ENCODE data around the gene BAIAP2. TPM values are rescaled to one million over a fixed set of nuclear protein-coding genes. Genes with fewer than 3 reads are reported as not detected.
"Not testable (repeated sequence)": the region's sequence is repeated elsewhere in the genome, so short reads cannot be mapped to it uniquely, and the experiment has no call there.

Gene BAIAP2
- total and polyA plus RNA-seq, 3 experiments from 2014 or later, result 5.3 to 8.8 (median 6.6) TPM

DNA sequence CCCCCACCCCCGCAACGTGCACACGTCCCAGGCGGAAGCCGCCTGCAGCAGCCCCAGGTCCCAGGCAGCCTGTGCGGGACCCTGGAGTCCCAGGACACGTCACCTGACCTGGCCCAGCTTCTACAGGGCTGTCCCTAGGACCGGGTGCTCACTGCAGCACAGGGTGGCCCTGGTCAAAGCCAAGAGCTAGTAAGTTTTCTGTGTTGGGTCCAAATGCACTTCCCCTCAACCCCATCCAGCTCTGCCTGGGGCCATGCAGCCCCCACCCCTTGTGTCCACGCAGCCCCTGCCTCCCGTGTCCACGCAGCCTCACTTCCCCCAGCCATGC lies 108.2 kb downstream of the BAIAP2 start:
- no peaks in the 10 kb centered on the region for H3K9me3 ChIP-seq (ENCODE audit: low read length)
- DNase-seq, result no peak
- Mint-ChIP-seq H3K4me3 (no peak overlapping the region), H3K9me3 (no peaks in the 10 kb centered on the region), H3K4me1 (no peaks in the 10 kb centered on the region), H3K36me3 (no peaks in the 10 kb centered on the region), H3K27ac (no peak overlapping the region), H3K27me3 (peaks cover 1 to 7% of the 10 kb centered on the region in 2 donors)
- H3K27me3 ChIP-seq (ENCODE audit: insufficient read depth, low read length, poor library complexity, severe bottlenecking), result no peaks in the 10 kb centered on the region
- no peaks in the 10 kb centered on the region for H3K36me3 ChIP-seq (ENCODE audit: insufficient read depth, low read length)
- H3K4me1 ChIP-seq (ENCODE audit: insufficient read depth, low read length), result no peaks in the 10 kb centered on the region
- no peak overlapping the region for H3K27ac ChIP-seq (ENCODE audit: low read depth, low read length)
- ChIA-PET POLR2A (no interaction called here), CTCF (interaction anchor here (0.9 kb wide), 1 partner anchor 10 kb away, joined by 3 read pairs; no protein-coding TSS in a partner anchor)
- no peak overlapping the region for H3K4me3 ChIP-seq (ENCODE audit: low read length)

GRCh38 chr17:81143717-81144422 lies 108.9 kb downstream of the BAIAP2 start:
- no peaks in the 10 kb centered on the region for H3K36me3 ChIP-seq (ENCODE audit: insufficient read depth, low read length)
- H3K27me3 ChIP-seq (ENCODE audit: insufficient read depth, low read length, poor library complexity, severe bottlenecking), result no peaks in the 10 kb centered on the region
- H3K9me3 ChIP-seq (ENCODE audit: low read length), result no peaks in the 10 kb centered on the region
- H3K9me3 Mint-ChIP-seq, result no peaks in the 10 kb centered on the region
- no peak for DNase-seq
- no peak overlapping the region for H3K27ac Mint-ChIP-seq
- no peaks in the 10 kb centered on the region for H3K4me1 ChIP-seq (ENCODE audit: insufficient read depth, low read length)
- H3K27ac ChIP-seq (ENCODE audit: low read depth, low read length), result no peak overlapping the region
- H3K36me3 Mint-ChIP-seq, result no peaks in the 10 kb centered on the region
- H3K4me1 Mint-ChIP-seq, result no peaks in the 10 kb centered on the region
- H3K4me3 Mint-ChIP-seq, result no peak overlapping the region
- ChIA-PET CTCF (no interaction called here), POLR2A (no interaction called here)
- no peak overlapping the region for H3K4me3 ChIP-seq (ENCODE audit: low read length)
- H3K27me3 Mint-ChIP-seq, result peaks cover 7% of the 10 kb centered on the region in 2 donors

DNA sequence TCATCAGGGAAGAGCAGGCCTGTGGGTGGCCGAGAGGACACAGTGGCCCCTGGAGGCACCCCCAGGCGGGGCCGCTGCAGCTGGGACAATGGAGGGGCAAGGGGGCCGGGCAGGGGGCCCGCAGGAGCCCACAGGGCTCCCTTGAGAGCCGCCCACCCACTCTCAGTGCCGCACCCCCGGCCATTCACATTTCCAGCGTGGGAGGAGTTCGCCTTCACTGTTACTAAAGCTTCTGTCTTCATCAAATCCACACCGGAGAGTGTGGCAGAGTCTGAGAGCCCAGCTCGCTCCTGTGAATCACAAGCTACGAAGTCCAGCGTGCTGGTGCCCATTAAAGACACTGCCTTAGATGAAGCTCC lies 109.5 kb downstream of the BAIAP2 start:
- POLR2A ChIA-PET, result no interaction called here
- CTCF ChIA-PET, result no interaction called here

DNA sequence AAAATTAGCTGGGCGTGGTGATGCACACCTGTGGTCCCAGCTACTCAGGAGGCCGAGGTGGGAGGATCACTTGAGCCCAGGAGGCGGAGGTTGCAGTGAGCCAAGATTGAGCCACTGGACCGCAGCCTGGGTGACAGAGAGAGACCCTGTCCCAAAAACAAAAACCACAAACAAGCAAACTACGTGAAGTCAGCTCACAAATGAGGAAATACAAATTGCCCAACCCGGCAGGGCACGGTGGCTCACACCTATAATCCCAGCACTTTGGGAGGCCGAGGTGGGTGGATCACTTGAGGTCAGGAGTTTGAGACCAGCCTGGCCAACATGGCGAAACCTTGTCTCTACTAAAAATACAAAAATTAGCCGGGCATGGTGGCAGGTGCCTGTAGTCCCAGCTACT lies 111.3 kb downstream of the BAIAP2 start:
- H3K4me3 ChIP-seq (ENCODE audit: low read length); DNase-seq; H3K27me3 ChIP-seq (ENCODE audit: insufficient read depth, low read length, poor library complexity, severe bottlenecking); H3K4me3 Mint-ChIP-seq; H3K4me1 Mint-ChIP-seq; H3K36me3 Mint-ChIP-seq; CTCF ChIA-PET; H3K9me3 Mint-ChIP-seq; H3K36me3 ChIP-seq (ENCODE audit: insufficient read depth, low read length); H3K27ac ChIP-seq (ENCODE audit: low read depth, low read length); H3K4me1 ChIP-seq (ENCODE audit: insufficient read depth, low read length); H3K27ac Mint-ChIP-seq; H3K9me3 ChIP-seq (ENCODE audit: low read length); POLR2A ChIA-PET: not testable (repeated sequence)
- H3K27me3 Mint-ChIP-seq, result peaks cover 6 to 18% of the 10 kb centered on the region in 2 donors

More for the DNA sequence above, 109.5 kb downstream of the BAIAP2 start:
- no peak for DNase-seq
- no peaks in the 10 kb centered on the region for H3K9me3 ChIP-seq (ENCODE audit: low read length)
- Mint-ChIP-seq H3K36me3 (no peaks in the 10 kb centered on the region), H3K9me3 (no peaks in the 10 kb centered on the region), H3K4me1 (no peaks in the 10 kb centered on the region), H3K4me3 (no peak overlapping the region), H3K27me3 (peaks cover 7 to 9% of the 10 kb centered on the region in 2 donors), H3K27ac (no peak overlapping the region)
- no peaks in the 10 kb centered on the region for H3K4me1 ChIP-seq (ENCODE audit: insufficient read depth, low read length)
- H3K27ac ChIP-seq (ENCODE audit: low read depth, low read length), result no peak overlapping the region
- H3K36me3 ChIP-seq (ENCODE audit: insufficient read depth, low read length), result no peaks in the 10 kb centered on the region
- no peak overlapping the region for H3K4me3 ChIP-seq (ENCODE audit: low read length)
- no peaks in the 10 kb centered on the region for H3K27me3 ChIP-seq (ENCODE audit: insufficient read depth, low read length, poor library complexity, severe bottlenecking)

GRCh38 chr17:81147701-81148100 lies 112.8 kb downstream of the BAIAP2 start:
- Histone ChIP-seq H3K4me1 (ENCODE audit: insufficient read depth, low read length) (no peaks in the 10 kb centered on the region), H3K27ac (ENCODE audit: low read depth, low read length) (no peak overlapping the region), H3K27me3 (ENCODE audit: insufficient read depth, low read length, poor library complexity, severe bottlenecking) (no peaks in the 10 kb centered on the region), H3K9me3 (ENCODE audit: low read length) (no peaks in the 10 kb centered on the region), H3K4me3 (ENCODE audit: low read length) (no peak overlapping the region), H3K36me3 (ENCODE audit: insufficient read depth, low read length) (no peaks in the 10 kb centered on the region)
- Mint-ChIP-seq H3K27me3 (peaks cover 2 to 22% of the 10 kb centered on the region in 2 donors), H3K4me1 (no peaks in the 10 kb centered on the region), H3K27ac (no peak overlapping the region), H3K4me3 (no peak overlapping the region), H3K9me3 (no peaks in the 10 kb centered on the region), H3K36me3 (no peaks in the 10 kb centered on the region)
- DNase-seq, result no peak
- POLR2A ChIA-PET, result no interaction called here
- CTCF ChIA-PET, result interaction anchor here (1.0 kb wide), 1 partner anchor 11 kb away, joined by 4 read pairs; no protein-coding TSS in a partner anchor

GRCh38 chr17:81148571-81148970 lies 113.6 kb downstream of the BAIAP2 start:
- Mint-ChIP-seq H3K27ac (no peak overlapping the region), H3K27me3 (peaks cover 2 to 22% of the 10 kb centered on the region in 2 donors), H3K36me3 (no peaks in the 10 kb centered on the region), H3K9me3 (no peaks in the 10 kb centered on the region), H3K4me3 (no peak overlapping the region), H3K4me1 (no peaks in the 10 kb centered on the region)
- Histone ChIP-seq H3K4me3 (ENCODE audit: low read length) (no peak overlapping the region), H3K36me3 (ENCODE audit: insufficient read depth, low read length) (no peaks in the 10 kb centered on the region), H3K27ac (ENCODE audit: low read depth, low read length) (no peak overlapping the region), H3K9me3 (ENCODE audit: low read length) (no peaks in the 10 kb centered on the region), H3K4me1 (ENCODE audit: insufficient read depth, low read length) (no peaks in the 10 kb centered on the region), H3K27me3 (ENCODE audit: insufficient read depth, low read length, poor library complexity, severe bottlenecking) (no peaks in the 10 kb centered on the region)
- ChIA-PET POLR2A (no interaction called here), CTCF (interaction anchor here (1.0 to 1.3 kb wide), 2 partner anchors 8 to 10 kb away, joined by 3 to 4 read pairs; no protein-coding TSS in a partner anchor)
- DNase-seq, result no peak

DNA sequence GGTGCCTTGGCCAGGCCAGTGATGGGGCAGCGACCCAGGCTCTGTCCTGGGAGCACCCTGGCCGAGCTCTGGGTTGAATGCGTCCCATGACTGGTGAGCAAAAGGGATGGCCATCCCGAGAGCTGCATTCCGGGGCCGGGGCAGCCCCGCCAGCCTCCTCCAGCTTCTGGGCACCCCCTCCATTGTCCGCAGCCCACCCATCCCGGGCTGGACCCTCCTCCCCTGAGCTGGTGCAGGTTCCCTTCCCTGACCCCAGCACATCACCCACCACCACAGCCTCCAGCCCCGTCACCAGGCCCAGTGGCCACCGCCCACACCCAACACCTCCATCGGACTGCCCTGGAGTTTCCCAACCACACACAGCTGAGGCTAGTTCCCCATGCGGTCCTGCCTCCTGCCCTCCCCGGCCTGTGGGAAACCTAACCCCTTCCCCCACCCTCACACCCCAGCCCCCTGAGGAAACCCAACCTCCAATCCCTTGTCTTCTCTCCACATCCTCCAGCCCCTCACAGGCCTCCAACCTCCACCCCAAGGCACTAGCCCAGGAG lies 114.1 kb downstream of the BAIAP2 start:
- Mint-ChIP-seq H3K36me3 (no peaks in the 10 kb centered on the region), H3K27me3 (peaks cover 2 to 22% of the 10 kb centered on the region in 2 donors), H3K9me3 (no peaks in the 10 kb centered on the region), H3K4me1 (no peaks in the 10 kb centered on the region), H3K4me3 (no peak overlapping the region), H3K27ac (no peak overlapping the region)
- Histone ChIP-seq H3K9me3 (ENCODE audit: low read length) (no peaks in the 10 kb centered on the region), H3K36me3 (ENCODE audit: insufficient read depth, low read length) (no peaks in the 10 kb centered on the region), H3K4me1 (ENCODE audit: insufficient read depth, low read length) (no peaks in the 10 kb centered on the region), H3K27ac (ENCODE audit: low read depth, low read length) (no peak overlapping the region), H3K27me3 (ENCODE audit: insufficient read depth, low read length, poor library complexity, severe bottlenecking) (no peaks in the 10 kb centered on the region), H3K4me3 (ENCODE audit: low read length) (no peak overlapping the region)
- ChIA-PET CTCF (interaction anchor here (1.3 kb wide), 1 partner anchor 9 kb away, joined by 3 read pairs; no protein-coding TSS in a partner anchor), POLR2A (no interaction called here)
- DNase-seq, result no peak

- Histone ChIP-seq H3K9me3 (ENCODE audit: low read length) (no peaks in the 10 kb centered on the region), H3K27ac (ENCODE audit: low read depth, low read length) (no peak overlapping the region), H3K4me1 (ENCODE audit: insufficient read depth, low read length) (no peaks in the 10 kb centered on the region), H3K4me3 (ENCODE audit: low read length) (no peak overlapping the region), H3K27me3 (ENCODE audit: insufficient read depth, low read length, poor library complexity, severe bottlenecking) (no peaks in the 10 kb centered on the region), H3K36me3 (ENCODE audit: insufficient read depth, low read length) (no peaks in the 10 kb centered on the region)
- Mint-ChIP-seq H3K36me3 (no peaks in the 10 kb centered on the region), H3K4me1 (no peaks in the 10 kb centered on the region), H3K9me3 (no peaks in the 10 kb centered on the region), H3K27ac (no peak overlapping the region), H3K4me3 (no peak overlapping the region), H3K27me3 (peaks cover 6 to 22% of the 10 kb centered on the region in 2 donors)
- no peak for DNase-seq
- POLR2A ChIA-PET, result no interaction called here
- CTCF ChIA-PET, result no interaction called here
These were observed 115.6 kb downstream of the BAIAP2 start for GRCh38 chr17:81150377-81151077.
